KOPT-K1 (cell line): Measurements from ENCODE around the gene EGFL7.
"Not testable (repeated sequence)": the region's sequence is repeated elsewhere in the genome, so short reads cannot be mapped to it uniquely, and the experiment has no call there.

ENCODE experiments used
- H3K27ac ChIP-seq: fragments of 200-600 bp; sonication (generic); 2 replicates; pipeline ENCODE4 v1.5.1; 2016; ENCODE audit warnings: antibody characterized with exemption, mild to moderate bottlenecking, low read depth, low read length; ENCODE audit not compliant: poor library complexity, severe bottlenecking
- H3K36me3 ChIP-seq: fragments of 200-600 bp; sonication (generic); 2 replicates; pipeline ENCODE4 v1.5.1; 2017; ENCODE audit warnings: antibody characterized with exemption, mild to moderate bottlenecking, low read length, moderate library complexity; ENCODE audit not compliant: insufficient read depth
- H3K9me3 ChIP-seq: fragments of 200-600 bp; sonication (generic); 2 replicates; pipeline ENCODE4 v1.5.1; 2017; ENCODE audit warnings: antibody characterized with exemption, low read length, mild to moderate bottlenecking; ENCODE audit not compliant: insufficient read depth, poor library complexity, severe bottlenecking

Gene EGFL7

GRCh38 chr9:136697146-136697820, 34.6 kb downstream of the EGFL7 start:
- H3K36me3 ChIP-seq: no peaks in the 10 kb centered on the region
- no peak overlapping the region for H3K27ac ChIP-seq
- no peaks in the 10 kb centered on the region for H3K9me3 ChIP-seq

GRCh38 chr9:136697821-136698526, 35.3 kb downstream of the EGFL7 start:
- H3K36me3 ChIP-seq: no peaks in the 10 kb centered on the region
- no peak overlapping the region for H3K27ac ChIP-seq

GRCh38 chr9:136698635-136699246, 36.0 kb downstream of the EGFL7 start:
- no peaks in the 10 kb centered on the region for H3K9me3 ChIP-seq
- no peak overlapping the region for H3K27ac ChIP-seq
- no peaks in the 10 kb centered on the region for H3K36me3 ChIP-seq

More at GRCh38 chr9:136697821-136698526, 35.3 kb downstream of the EGFL7 start:
- H3K9me3 ChIP-seq: no peaks in the 10 kb centered on the region

GRCh38 chr9:136700304-136700703, 37.6 kb downstream of the EGFL7 start:
- peak overlapping the region; percentile 58 for H3K27ac ChIP-seq
- no peaks in the 10 kb centered on the region for H3K36me3 ChIP-seq
- no peaks in the 10 kb centered on the region for H3K9me3 ChIP-seq

- Histone ChIP-seq H3K36me3 (no peaks in the 10 kb centered on the region), H3K9me3 (no peaks in the 10 kb centered on the region), H3K27ac (peak overlapping the region; percentile 58)
These were observed 38.4 kb downstream of the EGFL7 start for GRCh38 chr9:136700959-136701667.

- peak overlapping the region; percentile 58 for H3K27ac ChIP-seq
These were observed 38.9 kb downstream of the EGFL7 start for GRCh38 chr9:136701668-136702053.

GRCh38 chr9:136703276-136703860, 40.7 kb downstream of the EGFL7 start:
- Histone ChIP-seq H3K27ac (peak overlapping the region; percentile 50), H3K9me3 (no peaks in the 10 kb centered on the region), H3K36me3 (no peaks in the 10 kb centered on the region)

More at GRCh38 chr9:136701668-136702053, 38.9 kb downstream of the EGFL7 start:
- H3K9me3 ChIP-seq: no peaks in the 10 kb centered on the region
- H3K36me3 ChIP-seq: no peaks in the 10 kb centered on the region

- H3K9me3 ChIP-seq, H3K36me3 ChIP-seq, H3K27ac ChIP-seq: not testable (repeated sequence)
These were observed 42.0 kb downstream of the EGFL7 start for GRCh38 chr9:136704741-136705140.

- Histone ChIP-seq H3K36me3 (no peaks in the 10 kb centered on the region), H3K9me3 (no peaks in the 10 kb centered on the region), H3K27ac (no peak overlapping the region)
These were observed 42.8 kb downstream of the EGFL7 start for GRCh38 chr9:136705564-136705963.

- no peaks in the 10 kb centered on the region for H3K9me3 ChIP-seq
- no peaks in the 10 kb centered on the region for H3K36me3 ChIP-seq
- H3K27ac ChIP-seq: no peak overlapping the region
These were observed 44.3 kb downstream of the EGFL7 start for GRCh38 chr9:136707011-136707410.

GRCh38 chr9:136707849-136708517, 45.3 kb downstream of the EGFL7 start:
- H3K36me3 ChIP-seq: no peaks in the 10 kb centered on the region
- H3K9me3 ChIP-seq: no peaks in the 10 kb centered on the region
- no peak overlapping the region for H3K27ac ChIP-seq

- Histone ChIP-seq H3K36me3 (no peaks in the 10 kb centered on the region), H3K27ac (no peak overlapping the region), H3K9me3 (no peaks in the 10 kb centered on the region)
These were observed 46.9 kb downstream of the EGFL7 start for GRCh38 chr9:136709454-136710109.

- Histone ChIP-seq H3K9me3 (no peaks in the 10 kb centered on the region), H3K36me3 (no peaks in the 10 kb centered on the region), H3K27ac (no peak overlapping the region)
These were observed 47.8 kb downstream of the EGFL7 start for GRCh38 chr9:136710543-136710942.

GRCh38 chr9:136711219-136711648, 48.5 kb downstream of the EGFL7 start:
- not testable (repeated sequence) for H3K9me3 ChIP-seq, H3K27ac ChIP-seq, H3K36me3 ChIP-seq
